Measurements from ENCODE around the gene SLC16A9.

SLC16A9 gene

GRCh38 chr10:59719374-59719773 lies 9.7 kb upstream of the SLC16A9 start:
- H3K27me3 ChIP-seq (ENCODE audit: control insufficient read depth in 5 of 5, insufficient read depth in 4 of 5, low read length in 5 of 5) = no peaks in the 10 kb centered on the region
- peaks cover 0 to 6% (median 0%) of the 10 kb centered on the region in 5 donors for H3K9me3 ChIP-seq (ENCODE audit: control insufficient read depth in 5 of 5, low read length in 5 of 5)
- no peak overlapping the region for H3K4me3 ChIP-seq (ENCODE audit: low read depth in 1 of 5, low read length in 5 of 5)

GRCh38 chr10:59718257-59718656 lies 8.6 kb upstream of the SLC16A9 start:
- Histone ChIP-seq H3K4me3 (ENCODE audit: low read depth in 1 of 5, low read length in 5 of 5) (no peak overlapping the region), H3K36me3 (ENCODE audit: control insufficient read depth in 5 of 5, insufficient read depth in 5 of 5, low read length in 5 of 5) (no peaks in the 10 kb centered on the region), H3K27ac (ENCODE audit: low read depth, low read length) (no peak overlapping the region)

More at GRCh38 chr10:59719374-59719773, 9.7 kb upstream of the SLC16A9 start:
- no peaks in the 10 kb centered on the region for H3K36me3 ChIP-seq (ENCODE audit: control insufficient read depth in 5 of 5, insufficient read depth in 5 of 5, low read length in 5 of 5)
- H3K4me1 ChIP-seq (ENCODE audit: control insufficient read depth in 5 of 5, insufficient read depth in 5 of 5, low read length in 5 of 5) = no peaks in the 10 kb centered on the region
- no peak overlapping the region for H3K27ac ChIP-seq (ENCODE audit: low read depth, low read length)
- H3K9ac ChIP-seq (ENCODE audit: low read length in 5 of 5) = no peak overlapping the region

GRCh38 chr10:59713196-59713821 lies 3.7 kb upstream of the SLC16A9 start:
- no peak overlapping the region for H3K4me3 ChIP-seq (ENCODE audit: low read depth in 1 of 5, low read length in 5 of 5)

More at GRCh38 chr10:59718257-59718656, 8.6 kb upstream of the SLC16A9 start:
- Histone ChIP-seq H3K4me1 (ENCODE audit: control insufficient read depth in 5 of 5, insufficient read depth in 5 of 5, low read length in 5 of 5) (no peaks in the 10 kb centered on the region), H3K9me3 (ENCODE audit: control insufficient read depth in 5 of 5, low read length in 5 of 5) (peaks cover 0 to 6% (median 0%) of the 10 kb centered on the region in 5 donors), H3K27me3 (ENCODE audit: control insufficient read depth in 5 of 5, insufficient read depth in 4 of 5, low read length in 5 of 5) (no peaks in the 10 kb centered on the region), H3K9ac (ENCODE audit: low read length in 5 of 5) (no peak overlapping the region)

GRCh38 chr10:59711871-59712494 lies 2.3 kb upstream of the SLC16A9 start:
- H3K9ac ChIP-seq (ENCODE audit: low read length in 5 of 5) = no peak overlapping the region
- H3K9me3 ChIP-seq (ENCODE audit: control insufficient read depth in 5 of 5, low read length in 5 of 5) = no peaks in the 10 kb centered on the region
- peaks cover 0 to 20% (median 17%) of the 10 kb centered on the region in 5 donors for H3K4me1 ChIP-seq (ENCODE audit: control insufficient read depth in 5 of 5, insufficient read depth in 5 of 5, low read length in 5 of 5)
- H3K27me3 ChIP-seq (ENCODE audit: control insufficient read depth in 5 of 5, insufficient read depth in 4 of 5, low read length in 5 of 5) = peaks cover 5 to 14% (median 6%) of the 10 kb centered on the region in 5 donors
- no peak overlapping the region for H3K27ac ChIP-seq (ENCODE audit: low read depth, low read length)
- no peaks in the 10 kb centered on the region for H3K36me3 ChIP-seq (ENCODE audit: control insufficient read depth in 5 of 5, insufficient read depth in 5 of 5, low read length in 5 of 5)
- no peak overlapping the region for H3K4me3 ChIP-seq (ENCODE audit: low read depth in 1 of 5, low read length in 5 of 5)

More at GRCh38 chr10:59713196-59713821, 3.7 kb upstream of the SLC16A9 start:
- peaks cover 5 to 13% (median 6%) of the 10 kb centered on the region in 5 donors for H3K27me3 ChIP-seq (ENCODE audit: control insufficient read depth in 5 of 5, insufficient read depth in 4 of 5, low read length in 5 of 5)
- no peaks in the 10 kb centered on the region for H3K9me3 ChIP-seq (ENCODE audit: control insufficient read depth in 5 of 5, low read length in 5 of 5)
- peaks cover 0 to 20% (median 17%) of the 10 kb centered on the region in 5 donors for H3K4me1 ChIP-seq (ENCODE audit: control insufficient read depth in 5 of 5, insufficient read depth in 5 of 5, low read length in 5 of 5)
- H3K36me3 ChIP-seq (ENCODE audit: control insufficient read depth in 5 of 5, insufficient read depth in 5 of 5, low read length in 5 of 5) = no peaks in the 10 kb centered on the region
- H3K27ac ChIP-seq (ENCODE audit: low read depth, low read length) = no peak overlapping the region
- no peak overlapping the region for H3K9ac ChIP-seq (ENCODE audit: low read length in 5 of 5)

GRCh38 chr10:59708816-59709394 lies 745 bp downstream of the SLC16A9 start:
- Histone ChIP-seq H3K27ac (ENCODE audit: low read depth, low read length) (no peak overlapping the region), H3K9me3 (ENCODE audit: control insufficient read depth in 5 of 5, low read length in 5 of 5) (no peaks in the 10 kb centered on the region), H3K4me3 (ENCODE audit: low read depth in 1 of 5, low read length in 5 of 5) (peak overlapping the region in 4 of 5 donors; percentile 55 to 80 (median 60)), H3K4me1 (ENCODE audit: control insufficient read depth in 5 of 5, insufficient read depth in 5 of 5, low read length in 5 of 5) (peaks cover 0 to 20% (median 17%) of the 10 kb centered on the region in 5 donors), H3K36me3 (ENCODE audit: control insufficient read depth in 5 of 5, insufficient read depth in 5 of 5, low read length in 5 of 5) (no peaks in the 10 kb centered on the region), H3K27me3 (ENCODE audit: control insufficient read depth in 5 of 5, insufficient read depth in 4 of 5, low read length in 5 of 5) (peaks cover 5 to 14% (median 6%) of the 10 kb centered on the region in 5 donors), H3K9ac (ENCODE audit: low read length in 5 of 5) (peak overlapping the region in 1 of 5 donors; percentile 23)

GRCh38 chr10:59706851-59707797 lies 2.5 kb downstream of the SLC16A9 start:
- Histone ChIP-seq H3K9ac (ENCODE audit: low read length in 5 of 5) (no peak overlapping the region), H3K9me3 (ENCODE audit: control insufficient read depth in 5 of 5, low read length in 5 of 5) (no peaks in the 10 kb centered on the region), H3K27ac (ENCODE audit: low read depth, low read length) (no peak overlapping the region), H3K27me3 (ENCODE audit: control insufficient read depth in 5 of 5, insufficient read depth in 4 of 5, low read length in 5 of 5) (peaks cover 5 to 14% (median 6%) of the 10 kb centered on the region in 5 donors), H3K36me3 (ENCODE audit: control insufficient read depth in 5 of 5, insufficient read depth in 5 of 5, low read length in 5 of 5) (no peaks in the 10 kb centered on the region), H3K4me1 (ENCODE audit: control insufficient read depth in 5 of 5, insufficient read depth in 5 of 5, low read length in 5 of 5) (peaks cover 0 to 20% (median 17%) of the 10 kb centered on the region in 5 donors), H3K4me3 (ENCODE audit: low read depth in 1 of 5, low read length in 5 of 5) (no peak overlapping the region)

- Histone ChIP-seq H3K4me1 (ENCODE audit: control insufficient read depth in 5 of 5, insufficient read depth in 5 of 5, low read length in 5 of 5) (peaks cover 0 to 20% (median 17%) of the 10 kb centered on the region in 5 donors), H3K9me3 (ENCODE audit: control insufficient read depth in 5 of 5, low read length in 5 of 5) (no peaks in the 10 kb centered on the region), H3K36me3 (ENCODE audit: control insufficient read depth in 5 of 5, insufficient read depth in 5 of 5, low read length in 5 of 5) (no peaks in the 10 kb centered on the region), H3K27ac (ENCODE audit: low read depth, low read length) (no peak overlapping the region), H3K27me3 (ENCODE audit: control insufficient read depth in 5 of 5, insufficient read depth in 4 of 5, low read length in 5 of 5) (peaks cover 5 to 14% (median 6%) of the 10 kb centered on the region in 5 donors), H3K4me3 (ENCODE audit: low read depth in 1 of 5, low read length in 5 of 5) (no peak overlapping the region), H3K9ac (ENCODE audit: low read length in 5 of 5) (no peak overlapping the region)
Observed at GRCh38 chr10:59705931-59706330, 3.7 kb downstream of the SLC16A9 start.

GRCh38 chr10:59704630-59705029 lies 5.0 kb downstream of the SLC16A9 start:
- Histone ChIP-seq H3K9me3 (ENCODE audit: control insufficient read depth in 5 of 5, low read length in 5 of 5) (no peaks in the 10 kb centered on the region), H3K9ac (ENCODE audit: low read length in 5 of 5) (no peak overlapping the region), H3K4me1 (ENCODE audit: control insufficient read depth in 5 of 5, insufficient read depth in 5 of 5, low read length in 5 of 5) (peaks cover 0 to 12% (median 10%) of the 10 kb centered on the region in 5 donors), H3K27me3 (ENCODE audit: control insufficient read depth in 5 of 5, insufficient read depth in 4 of 5, low read length in 5 of 5) (peaks cover 5 to 9% (median 6%) of the 10 kb centered on the region in 5 donors), H3K36me3 (ENCODE audit: control insufficient read depth in 5 of 5, insufficient read depth in 5 of 5, low read length in 5 of 5) (no peaks in the 10 kb centered on the region), H3K27ac (ENCODE audit: low read depth, low read length) (no peak overlapping the region), H3K4me3 (ENCODE audit: low read depth in 1 of 5, low read length in 5 of 5) (no peak overlapping the region)

- no peak overlapping the region for H3K9ac ChIP-seq (ENCODE audit: low read length in 5 of 5)
- H3K27me3 ChIP-seq (ENCODE audit: control insufficient read depth in 5 of 5, insufficient read depth in 4 of 5, low read length in 5 of 5) = no peaks in the 10 kb centered on the region
- no peak overlapping the region for H3K27ac ChIP-seq (ENCODE audit: low read depth, low read length)
- no peaks in the 10 kb centered on the region for H3K4me1 ChIP-seq (ENCODE audit: control insufficient read depth in 5 of 5, insufficient read depth in 5 of 5, low read length in 5 of 5)
- no peak overlapping the region for H3K4me3 ChIP-seq (ENCODE audit: low read depth in 1 of 5, low read length in 5 of 5)
- H3K9me3 ChIP-seq (ENCODE audit: control insufficient read depth in 5 of 5, low read length in 5 of 5) = no peaks in the 10 kb centered on the region
- no peaks in the 10 kb centered on the region for H3K36me3 ChIP-seq (ENCODE audit: control insufficient read depth in 5 of 5, insufficient read depth in 5 of 5, low read length in 5 of 5)
Observed at GRCh38 chr10:59702347-59702746, 7.3 kb downstream of the SLC16A9 start.

Measured in subcutaneous abdominal adipose tissue (tissue), 5 donors.